HepG2 (cell line): Measurements from ENCODE around the gene SSBP4. TPM values are rescaled to one million over a fixed set of nuclear protein-coding genes. Genes with fewer than 3 reads are reported as not detected.

Source experiments
- AHR ChIP-seq: IDR thresholded peaks from 2 replicates; pipeline ENCODE4 v1.6.1; 2018; ENCODE audit warnings: missing genetic modification reagents, missing compliant biosample characterization
- FOXA3 ChIP-seq: IDR thresholded peaks from 2 replicates; pipeline ENCODE4 v1.6.1; 2016; ENCODE audit warnings: missing genetic modification reagents, missing compliant biosample characterization
- ISL2 ChIP-seq: sonication (generic); formaldehyde crosslinking; IDR thresholded peaks from 2 replicates; pipeline ENCODE4 v1.5.0; 2020; ENCODE audit warnings: missing genetic modification reagents
- NFYB ChIP-seq: sonication (generic); formaldehyde crosslinking; IDR thresholded peaks from 2 replicates; pipeline ENCODE4 v1.4.0; 2020; ENCODE audit warnings: missing genetic modification reagents
- PAX8 ChIP-seq: sonication (generic); formaldehyde crosslinking; IDR thresholded peaks from 2 replicates; pipeline ENCODE4 v1.8.0; 2022; ENCODE audit warnings: mild to moderate bottlenecking, missing genetic modification reagents, borderline replicate concordance
- RBM39 ChIP-seq: fragments of 200-400 bp; formaldehyde crosslinking; IDR thresholded peaks from one replicate; pipeline ENCODE4 v1.6.1; 2018; ENCODE audit warnings: antibody characterized with exemption, mild to moderate bottlenecking, low read depth, low read length; ENCODE audit not compliant: poor library complexity, severe bottlenecking
- SCMH1 ChIP-seq: sonication (generic); formaldehyde crosslinking; IDR thresholded peaks from 2 replicates; pipeline ENCODE4 v1.9.0; 2021; ENCODE audit warnings: missing genetic modification reagents, mild to moderate bottlenecking, borderline replicate concordance
- ZFP1 ChIP-seq: IDR thresholded peaks from 2 replicates; pipeline ENCODE4 v1.6.1; 2016
- ZNF143 ChIP-seq: sonication (generic); formaldehyde crosslinking; IDR thresholded peaks from 2 replicates; pipeline ENCODE4 v1.4.0; 2020; ENCODE audit warnings: missing genetic modification reagents
- ZNF180 ChIP-seq: sonication (generic); formaldehyde crosslinking; IDR thresholded peaks from 2 replicates; pipeline ENCODE4 v1.4.0; 2020; ENCODE audit warnings: low read depth, missing genetic modification reagents, borderline replicate concordance
- ZNF569 ChIP-seq: sonication (generic); formaldehyde crosslinking; IDR thresholded peaks from 2 replicates; pipeline ENCODE4 v1.5.0; 2020; ENCODE audit warnings: mild to moderate bottlenecking, missing genetic modification reagents, moderate library complexity, borderline replicate concordance
- ZSCAN9 ChIP-seq: IDR thresholded peaks from 2 replicates; pipeline ENCODE4 v1.6.1; 2016; ENCODE audit warnings: borderline replicate concordance
- polyA plus RNA-seq, 8 experiments: library from polyadenylated mRNA; depleted of rRNA in 3 of 8; stranded (reverse) in 7 of 8; unstranded in 1 of 8; fragments of >200 nt; fragmentation: Illumina TruSeq in 4 of 8; extraction: Trizol in 4 of 8; gene quantifications; 2 replicates each; pipeline versions ENCODE4 v1.2.1 to v1.2.3, GENCODE V29; 2011 to 2016; ENCODE audit warnings: low read depth in 4 of 8, missing spikeins in 1 of 8, mixed read lengths in 1 of 8; ENCODE audit not compliant: insufficient read depth in 1 of 8
- total RNA-seq, 5 experiments: library from RNA; depleted of rRNA; stranded (reverse); fragments of >200 nt; fragmentation: Illumina TruSeq; extraction: Trizol; gene quantifications; 2 replicates each; pipeline ENCODE4 v1.2.3, GENCODE V29; 2016; ENCODE audit warnings: low read depth in 1 of 5
- TF ChIP-seq, protein P1 (sequence below): sonication (generic); formaldehyde crosslinking; IDR thresholded peaks from 2 replicates; pipeline ENCODE4 v1.4.0; 2020; ENCODE audit warnings: missing genetic modification reagents
- TF ChIP-seq, protein P2 (sequence below): sonication (generic); formaldehyde crosslinking; IDR thresholded peaks from 2 replicates; pipeline ENCODE4 v1.8.0; 2022; ENCODE audit warnings: mild to moderate bottlenecking, missing genetic modification reagents
- TF ChIP-seq, protein P3 (sequence below): sonication (generic); formaldehyde crosslinking; IDR thresholded peaks from 2 replicates; pipeline ENCODE4 v1.4.0; 2020; ENCODE audit warnings: mild to moderate bottlenecking, missing genetic modification reagents
- TF ChIP-seq, protein P4 (sequence below): sonication (generic); formaldehyde crosslinking; IDR thresholded peaks from 2 replicates; pipeline ENCODE4 v1.4.0; 2020; ENCODE audit warnings: missing genetic modification reagents
- TF ChIP-seq, protein P5 (sequence below): IDR thresholded peaks from 2 replicates; pipeline ENCODE4 v1.6.1; 2016; ENCODE audit warnings: missing compliant biosample characterization, missing genetic modification reagents, borderline replicate concordance

SSBP4 gene
- total and polyA plus RNA-seq, 2 of the 13 experiments (the other 11 are each of a cell fraction or from before 2014, with no cell fraction given), result 20.8 to 39.5 TPM

DNA sequence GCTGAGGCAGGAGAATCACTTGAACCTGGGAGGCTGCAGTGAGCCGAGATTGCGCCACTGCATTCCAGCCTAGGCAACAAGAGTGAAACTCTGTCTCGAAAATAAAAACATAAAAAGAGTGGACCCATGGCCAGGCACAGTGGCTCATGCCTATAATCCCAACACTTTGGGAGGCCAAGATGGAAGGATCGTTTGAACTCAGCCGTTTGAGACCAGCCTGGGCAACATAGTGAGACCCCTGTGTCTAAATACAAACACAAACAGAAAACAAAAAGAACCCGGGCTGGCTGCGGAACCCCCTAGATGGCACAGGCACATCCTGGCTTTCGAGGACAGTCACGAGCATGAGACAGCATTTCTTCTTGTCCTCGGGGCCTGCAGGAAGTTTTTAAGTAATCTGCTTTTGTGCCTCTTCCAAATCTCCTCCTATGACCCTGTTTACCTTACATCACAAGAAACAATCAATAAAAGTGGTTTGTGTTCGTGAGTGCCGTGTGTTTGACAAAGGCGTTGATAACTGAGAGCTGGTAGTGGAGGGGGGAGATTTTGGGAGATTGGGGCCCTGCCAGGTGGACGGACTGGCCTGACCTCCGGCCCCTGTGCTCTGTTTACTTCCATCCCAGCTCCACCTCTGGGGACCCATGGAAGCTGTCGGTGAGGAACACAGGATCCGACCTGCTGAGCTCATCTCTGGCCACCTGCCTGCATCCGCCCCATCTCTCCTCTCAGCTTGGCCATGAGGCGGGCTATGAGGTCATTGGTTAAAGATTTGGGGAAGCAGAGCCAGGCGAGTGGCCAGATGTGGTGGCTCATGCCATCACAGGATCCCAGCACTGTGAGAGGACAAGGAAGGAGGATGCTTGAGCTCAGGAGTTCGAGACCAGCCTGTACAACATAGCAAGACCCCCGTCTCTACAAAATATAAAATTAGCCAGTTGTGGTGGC, 39.1 kb upstream of the SSBP4 start (continued):
- TF ChIP-seq, protein P1, sequence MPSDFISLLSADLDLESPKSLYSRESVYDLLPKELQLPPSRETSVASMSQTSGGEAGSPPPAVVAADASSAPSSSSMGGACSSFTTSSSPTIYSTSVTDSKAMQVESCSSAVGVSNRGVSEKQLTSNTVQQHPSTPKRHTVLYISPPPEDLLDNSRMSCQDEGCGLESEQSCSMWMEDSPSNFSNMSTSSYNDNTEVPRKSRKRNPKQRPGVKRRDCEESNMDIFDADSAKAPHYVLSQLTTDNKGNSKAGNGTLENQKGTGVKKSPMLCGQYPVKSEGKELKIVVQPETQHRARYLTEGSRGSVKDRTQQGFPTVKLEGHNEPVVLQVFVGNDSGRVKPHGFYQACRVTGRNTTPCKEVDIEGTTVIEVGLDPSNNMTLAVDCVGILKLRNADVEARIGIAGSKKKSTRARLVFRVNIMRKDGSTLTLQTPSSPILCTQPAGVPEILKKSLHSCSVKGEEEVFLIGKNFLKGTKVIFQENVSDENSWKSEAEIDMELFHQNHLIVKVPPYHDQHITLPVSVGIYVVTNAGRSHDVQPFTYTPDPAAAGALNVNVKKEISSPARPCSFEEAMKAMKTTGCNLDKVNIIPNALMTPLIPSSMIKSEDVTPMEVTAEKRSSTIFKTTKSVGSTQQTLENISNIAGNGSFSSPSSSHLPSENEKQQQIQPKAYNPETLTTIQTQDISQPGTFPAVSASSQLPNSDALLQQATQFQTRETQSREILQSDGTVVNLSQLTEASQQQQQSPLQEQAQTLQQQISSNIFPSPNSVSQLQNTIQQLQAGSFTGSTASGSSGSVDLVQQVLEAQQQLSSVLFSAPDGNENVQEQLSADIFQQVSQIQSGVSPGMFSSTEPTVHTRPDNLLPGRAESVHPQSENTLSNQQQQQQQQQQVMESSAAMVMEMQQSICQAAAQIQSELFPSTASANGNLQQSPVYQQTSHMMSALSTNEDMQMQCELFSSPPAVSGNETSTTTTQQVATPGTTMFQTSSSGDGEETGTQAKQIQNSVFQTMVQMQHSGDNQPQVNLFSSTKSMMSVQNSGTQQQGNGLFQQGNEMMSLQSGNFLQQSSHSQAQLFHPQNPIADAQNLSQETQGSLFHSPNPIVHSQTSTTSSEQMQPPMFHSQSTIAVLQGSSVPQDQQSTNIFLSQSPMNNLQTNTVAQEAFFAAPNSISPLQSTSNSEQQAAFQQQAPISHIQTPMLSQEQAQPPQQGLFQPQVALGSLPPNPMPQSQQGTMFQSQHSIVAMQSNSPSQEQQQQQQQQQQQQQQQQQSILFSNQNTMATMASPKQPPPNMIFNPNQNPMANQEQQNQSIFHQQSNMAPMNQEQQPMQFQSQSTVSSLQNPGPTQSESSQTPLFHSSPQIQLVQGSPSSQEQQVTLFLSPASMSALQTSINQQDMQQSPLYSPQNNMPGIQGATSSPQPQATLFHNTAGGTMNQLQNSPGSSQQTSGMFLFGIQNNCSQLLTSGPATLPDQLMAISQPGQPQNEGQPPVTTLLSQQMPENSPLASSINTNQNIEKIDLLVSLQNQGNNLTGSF (CRISPR knock-in tag), result no peak; the same call in 1 of the 2 replicates
- TF ChIP-seq SCMH1 (CRISPR knock-in tag) (no peak), NFYB (peak; percentile 69), ISL2 (CRISPR knock-in tag) (peak; percentile 97), AHR (CRISPR knock-in tag) (0 out of 2 replicates have a peak, but pooled peaks have one; percentile 68), PAX8 (CRISPR knock-in tag) (no peak), FOXA3 (peak; percentile 97), ZNF180 (CRISPR knock-in tag) (no peak), ZNF569 (CRISPR knock-in tag) (peak; percentile 89; the same call in 1 of the 2 replicates), ZNF143 (CRISPR knock-in tag) (peak; percentile 49), ZSCAN9 (CRISPR knock-in tag) (0 out of 2 replicates have a peak, but pooled peaks have one; percentile 86), RBM39 (no peak), ZFP1 (CRISPR knock-in tag) (peak; percentile 86)
- TF ChIP-seq, protein P2, sequence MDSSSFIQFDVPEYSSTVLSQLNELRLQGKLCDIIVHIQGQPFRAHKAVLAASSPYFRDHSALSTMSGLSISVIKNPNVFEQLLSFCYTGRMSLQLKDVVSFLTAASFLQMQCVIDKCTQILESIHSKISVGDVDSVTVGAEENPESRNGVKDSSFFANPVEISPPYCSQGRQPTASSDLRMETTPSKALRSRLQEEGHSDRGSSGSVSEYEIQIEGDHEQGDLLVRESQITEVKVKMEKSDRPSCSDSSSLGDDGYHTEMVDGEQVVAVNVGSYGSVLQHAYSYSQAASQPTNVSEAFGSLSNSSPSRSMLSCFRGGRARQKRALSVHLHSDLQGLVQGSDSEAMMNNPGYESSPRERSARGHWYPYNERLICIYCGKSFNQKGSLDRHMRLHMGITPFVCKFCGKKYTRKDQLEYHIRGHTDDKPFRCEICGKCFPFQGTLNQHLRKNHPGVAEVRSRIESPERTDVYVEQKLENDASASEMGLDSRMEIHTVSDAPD (CRISPR knock-in tag), result peak; percentile 97
- TF ChIP-seq, protein P3, sequence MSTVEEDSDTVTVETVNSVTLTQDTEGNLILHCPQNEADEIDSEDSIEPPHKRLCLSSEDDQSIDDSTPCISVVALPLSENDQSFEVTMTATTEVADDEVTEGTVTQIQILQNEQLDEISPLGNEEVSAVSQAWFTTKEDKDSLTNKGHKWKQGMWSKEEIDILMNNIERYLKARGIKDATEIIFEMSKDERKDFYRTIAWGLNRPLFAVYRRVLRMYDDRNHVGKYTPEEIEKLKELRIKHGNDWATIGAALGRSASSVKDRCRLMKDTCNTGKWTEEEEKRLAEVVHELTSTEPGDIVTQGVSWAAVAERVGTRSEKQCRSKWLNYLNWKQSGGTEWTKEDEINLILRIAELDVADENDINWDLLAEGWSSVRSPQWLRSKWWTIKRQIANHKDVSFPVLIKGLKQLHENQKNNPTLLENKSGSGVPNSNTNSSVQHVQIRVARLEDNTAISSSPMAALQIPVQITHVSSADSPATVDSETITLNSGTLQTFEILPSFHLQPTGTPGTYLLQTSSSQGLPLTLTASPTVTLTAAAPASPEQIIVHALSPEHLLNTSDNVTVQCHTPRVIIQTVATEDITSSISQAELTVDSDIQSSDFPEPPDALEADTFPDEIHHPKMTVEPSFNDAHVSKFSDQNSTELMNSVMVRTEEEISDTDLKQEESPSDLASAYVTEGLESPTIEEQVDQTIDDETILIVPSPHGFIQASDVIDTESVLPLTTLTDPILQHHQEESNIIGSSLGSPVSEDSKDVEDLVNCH, result no peak
- TF ChIP-seq, protein P4, sequence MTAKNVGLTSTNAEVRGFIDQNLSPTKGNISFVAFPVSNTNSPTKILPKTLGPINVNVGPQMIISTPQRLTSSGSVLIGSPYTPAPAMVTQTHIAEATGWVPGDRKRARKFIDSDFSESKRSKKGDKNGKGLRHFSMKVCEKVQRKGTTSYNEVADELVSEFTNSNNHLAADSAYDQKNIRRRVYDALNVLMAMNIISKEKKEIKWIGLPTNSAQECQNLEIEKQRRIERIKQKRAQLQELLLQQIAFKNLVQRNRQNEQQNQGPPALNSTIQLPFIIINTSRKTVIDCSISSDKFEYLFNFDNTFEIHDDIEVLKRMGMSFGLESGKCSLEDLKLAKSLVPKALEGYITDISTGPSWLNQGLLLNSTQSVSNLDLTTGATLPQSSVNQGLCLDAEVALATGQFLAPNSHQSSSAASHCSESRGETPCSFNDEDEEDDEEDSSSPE (CRISPR knock-in tag), result peak; percentile 63; the same call in 1 of the 2 replicates
- TF ChIP-seq, protein P5, sequence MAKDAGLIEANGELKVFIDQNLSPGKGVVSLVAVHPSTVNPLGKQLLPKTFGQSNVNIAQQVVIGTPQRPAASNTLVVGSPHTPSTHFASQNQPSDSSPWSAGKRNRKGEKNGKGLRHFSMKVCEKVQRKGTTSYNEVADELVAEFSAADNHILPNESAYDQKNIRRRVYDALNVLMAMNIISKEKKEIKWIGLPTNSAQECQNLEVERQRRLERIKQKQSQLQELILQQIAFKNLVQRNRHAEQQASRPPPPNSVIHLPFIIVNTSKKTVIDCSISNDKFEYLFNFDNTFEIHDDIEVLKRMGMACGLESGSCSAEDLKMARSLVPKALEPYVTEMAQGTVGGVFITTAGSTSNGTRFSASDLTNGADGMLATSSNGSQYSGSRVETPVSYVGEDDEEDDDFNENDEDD, result peak; percentile 83
